ENCODE measurements around the gene ITGB3BP. TPM values are rescaled to one million over a fixed set of nuclear protein-coding genes. Genes with fewer than 3 reads are reported as not detected.

The ITGB3BP gene
- total RNA-seq, 1 experiment from 2014 or later, result 47.2 TPM

DNA sequence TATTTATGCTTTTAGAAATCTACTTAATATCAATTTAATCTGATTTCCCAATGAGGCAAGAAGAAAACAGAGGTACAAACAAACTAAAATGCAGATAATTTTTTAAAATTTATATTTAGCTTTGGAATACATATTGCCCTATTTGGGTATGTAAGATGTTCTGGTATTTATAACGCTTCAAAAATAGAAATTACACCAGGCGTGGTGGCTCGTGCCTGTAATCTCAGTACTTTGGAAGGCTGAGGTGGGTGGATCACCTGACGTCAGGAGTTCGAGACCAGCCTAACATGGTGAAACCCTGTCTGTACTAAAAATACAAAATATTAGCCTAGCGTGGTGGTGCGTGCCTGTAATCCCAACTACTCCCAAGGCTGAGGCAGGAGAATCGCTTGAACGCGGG is 13.3 kb downstream of the ITGB3BP start:
- Histone ChIP-seq H3K27me3 (ENCODE audit: insufficient read depth, low read length) (no peaks in the 10 kb centered on the region), H2BK20ac (ENCODE audit: low read depth, low read length, poor library complexity, severe bottlenecking) (no peak overlapping the region), H3K23ac (ENCODE audit: insufficient read length, low read depth, low read length) (no peak overlapping the region), H3K4me1 (ENCODE audit: insufficient read depth, low read length) (no peaks in the 10 kb centered on the region), H4K5ac (ENCODE audit: insufficient read length, low read depth, low read length) (no peak overlapping the region), H2BK5ac (ENCODE audit: insufficient read length, low read length) (no peak overlapping the region), H4K8ac (replicated peaks; ENCODE audit: insufficient read length, low read depth, low read length) (no peak overlapping the region), H3K14ac (ENCODE audit: insufficient read depth, low read length) (no peak overlapping the region), H3K79me2 (ENCODE audit: insufficient read depth, low read length) (no peaks in the 10 kb centered on the region; the same call in 1 of the 2 replicates), H3T11ph (ENCODE audit: low read length) (no peak overlapping the region), H3K4me2 (ENCODE audit: insufficient read depth, insufficient read length, low read length) (no peak overlapping the region), H3K9ac (ENCODE audit: extremely low read depth, insufficient read length, low read length) (no peak overlapping the region), H2BK12ac (ENCODE audit: insufficient read length, low read depth, low read length) (no peak overlapping the region), H4K20me1 (ENCODE audit: control insufficient read depth, insufficient read depth, insufficient read length) (no peaks in the 10 kb centered on the region), H2AK5ac (ENCODE audit: insufficient read length, low read length) (no peak overlapping the region), H3K27ac (ENCODE audit: insufficient read length, low read depth, low read length) (no peak overlapping the region), H3K9me3 (ENCODE audit: control insufficient read depth, low read depth, low read length) (no peaks in the 10 kb centered on the region), H3K79me1 (ENCODE audit: insufficient read depth, low read depth, low read length, poor library complexity, severe bottlenecking) (no peaks in the 10 kb centered on the region), H2BK15ac (ENCODE audit: low read depth, low read length) (no peak overlapping the region), H4K91ac (ENCODE audit: insufficient read length, low read depth, low read length) (no peak overlapping the region), H3K4ac (ENCODE audit: low read depth, low read length) (no peak overlapping the region), H2AFZ (ENCODE audit: low read length) (no peak overlapping the region), H2BK120ac (ENCODE audit: low read depth, low read length, poor library complexity, severe bottlenecking) (no peak overlapping the region), H3K18ac (ENCODE audit: insufficient read length, low read depth, low read length) (no peak overlapping the region), H3K23me2 (ENCODE audit: insufficient read length, low read depth, low read length, poor library complexity, severe bottlenecking) (no peaks in the 10 kb centered on the region), H3K56ac (ENCODE audit: insufficient read length, low read depth, low read length) (no peak overlapping the region)
- Mint-ChIP-seq H3K27ac (no peak overlapping the region), H3K27me3 (ENCODE audit: low read depth) (no peaks in the 10 kb centered on the region), H3K4me3 (no peak overlapping the region), H3K4me1 (no peaks in the 10 kb centered on the region), H3K9me3 (peaks cover 3 to 4% of the 10 kb centered on the region in 2 experiments; a peak in 1 of 5 replicates), H3K36me3 (ENCODE audit: insufficient read depth in 1 of 3, low read depth in 3 of 3) (peaks cover 18 to 32% (median 29%) of the 10 kb centered on the region in 3 experiments)
- TF ChIP-seq, protein P1, sequence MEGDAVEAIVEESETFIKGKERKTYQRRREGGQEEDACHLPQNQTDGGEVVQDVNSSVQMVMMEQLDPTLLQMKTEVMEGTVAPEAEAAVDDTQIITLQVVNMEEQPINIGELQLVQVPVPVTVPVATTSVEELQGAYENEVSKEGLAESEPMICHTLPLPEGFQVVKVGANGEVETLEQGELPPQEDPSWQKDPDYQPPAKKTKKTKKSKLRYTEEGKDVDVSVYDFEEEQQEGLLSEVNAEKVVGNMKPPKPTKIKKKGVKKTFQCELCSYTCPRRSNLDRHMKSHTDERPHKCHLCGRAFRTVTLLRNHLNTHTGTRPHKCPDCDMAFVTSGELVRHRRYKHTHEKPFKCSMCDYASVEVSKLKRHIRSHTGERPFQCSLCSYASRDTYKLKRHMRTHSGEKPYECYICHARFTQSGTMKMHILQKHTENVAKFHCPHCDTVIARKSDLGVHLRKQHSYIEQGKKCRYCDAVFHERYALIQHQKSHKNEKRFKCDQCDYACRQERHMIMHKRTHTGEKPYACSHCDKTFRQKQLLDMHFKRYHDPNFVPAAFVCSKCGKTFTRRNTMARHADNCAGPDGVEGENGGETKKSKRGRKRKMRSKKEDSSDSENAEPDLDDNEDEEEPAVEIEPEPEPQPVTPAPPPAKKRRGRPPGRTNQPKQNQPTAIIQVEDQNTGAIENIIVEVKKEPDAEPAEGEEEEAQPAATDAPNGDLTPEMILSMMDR (conservative IDR thresholded peaks at IDR 0.05), result no peak
- WGBS (ENCODE audit: extremely low coverage, insufficient read length, low lambda C conversion rate), result no CpG with 5 or more reads among the region's 10 CpGs
- DNase-seq, result no peak

Measured in H9 (cell line).